Caki2 (cell line): ENCODE data around the gene USP48. TPM values are rescaled to one million over a fixed set of nuclear protein-coding genes. Genes with fewer than 3 reads are reported as not detected.

Experiments used
- DNase-seq: peaks from one replicate; pipeline ENCODE4 v3.0.0-alpha.2; 2015; ENCODE audit warnings: low read depth
- in situ Hi-C: cut with HindIII; loops from 2 replicates; pipeline ENCODE4 v1.10.0; 2016; ENCODE audit warnings: low sequenced_read_pairs, low pct_unique_long_range_greater_than_20kb, mixed read lengths
- total RNA-seq: library from RNA; depleted of rRNA; stranded (reverse); fragments of >200 nt; shearing (Covaris generic); gene quantifications from 2 replicates; pipeline ENCODE4 v1.2.3, GENCODE V29; 2014; ENCODE audit warnings: low replicate concordance

Gene USP48
- total RNA-seq, 1 experiment from 2014 or later, result 19.3 TPM

DNA sequence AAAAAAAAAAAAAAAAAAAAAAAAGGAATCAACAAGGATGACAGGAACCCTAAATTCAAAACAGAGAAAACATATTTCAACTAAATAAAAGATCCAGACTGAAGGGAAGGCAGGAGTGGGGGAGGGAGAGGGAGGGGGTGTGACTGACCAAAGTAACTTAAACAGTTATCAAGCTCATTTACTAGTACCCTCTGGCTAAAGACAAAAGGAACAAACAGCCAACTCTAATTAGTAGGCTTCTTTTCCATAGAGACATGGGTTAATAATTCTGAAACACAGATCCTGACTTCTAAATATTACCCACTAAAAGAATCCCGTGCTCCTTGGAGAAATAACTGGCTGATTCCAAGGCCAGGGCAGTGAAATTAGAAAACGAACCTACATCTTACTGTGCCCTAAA lies 23.8 kb downstream of the USP48 start:
- DNase-seq, result no peak
- in situ Hi-C loops, result no loop called here

DNA sequence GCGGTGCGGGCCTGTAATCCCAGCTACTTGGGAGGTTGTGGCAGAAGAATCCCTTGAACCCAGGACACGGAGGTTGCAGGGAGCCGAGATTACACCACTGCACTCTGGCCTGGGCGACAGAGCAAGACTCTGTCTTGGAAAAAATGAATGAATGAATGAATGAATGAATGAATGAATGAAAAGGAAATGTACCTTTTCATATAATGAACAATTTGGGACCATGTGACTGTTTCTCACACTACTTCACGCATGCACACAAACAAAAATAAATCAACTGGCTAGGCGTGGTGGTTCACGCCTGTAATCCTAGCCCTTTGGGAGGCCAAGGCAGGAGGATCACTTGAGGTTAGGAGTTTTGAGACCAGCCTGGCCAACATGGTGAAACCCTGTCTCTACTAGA lies 24.3 kb downstream of the USP48 start:
- DNase-seq, result no peak

DNA sequence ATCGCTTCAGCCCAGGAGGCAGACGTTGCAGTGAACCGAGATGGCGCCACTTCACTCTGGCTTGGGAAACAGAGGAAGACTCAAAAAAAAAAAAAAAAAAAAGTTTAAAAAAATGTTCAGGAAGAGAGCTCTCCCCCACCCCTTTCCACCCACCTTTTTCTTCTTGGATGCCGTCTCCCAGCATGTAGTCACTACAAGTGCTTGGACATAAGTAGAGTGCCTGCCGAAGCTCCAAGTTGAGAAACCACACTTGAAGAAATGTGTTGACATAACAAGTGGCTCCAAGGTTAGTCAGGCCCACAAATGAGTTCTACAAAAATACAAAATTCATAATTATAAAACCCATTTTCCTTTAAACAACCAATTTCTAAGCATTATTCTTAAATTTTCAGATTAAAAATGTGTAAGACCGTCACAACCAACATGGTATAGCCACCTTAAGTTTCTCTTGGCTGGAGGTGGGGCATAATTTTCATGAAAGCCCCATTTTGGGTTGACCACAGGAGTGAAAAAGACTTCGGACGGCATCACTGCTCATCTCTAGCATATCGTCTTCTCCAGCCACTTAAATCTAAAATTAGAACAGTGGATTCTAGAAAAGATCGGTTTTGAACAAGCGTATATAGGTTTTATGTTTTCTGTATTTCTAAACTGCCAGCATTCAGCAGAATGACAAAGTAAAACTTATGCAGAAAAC lies 26.4 kb downstream of the USP48 start:
- in situ Hi-C loops, result no loop called here
- no peak for DNase-seq

More for the DNA sequence above, 24.3 kb downstream of the USP48 start:
- in situ Hi-C loops, result no loop called here

DNA sequence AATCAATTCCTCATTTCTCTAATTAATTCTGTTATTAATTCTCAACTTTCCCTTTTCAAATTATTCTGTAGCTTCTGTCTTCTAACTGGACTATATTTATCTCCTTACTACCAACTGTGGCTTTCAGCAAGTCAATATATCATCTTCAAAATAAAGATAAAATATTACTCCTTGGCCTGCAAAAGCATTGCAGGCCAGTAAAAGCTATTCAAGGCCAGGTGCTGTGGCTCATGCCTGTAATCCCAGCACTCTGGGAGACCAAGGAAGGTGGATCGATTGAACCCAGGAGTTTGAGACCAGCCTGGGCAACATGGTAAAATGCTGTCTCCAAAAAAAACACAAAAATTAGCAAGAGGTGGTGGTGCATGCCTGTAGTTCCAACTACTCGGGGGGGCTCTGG lies 27.9 kb downstream of the USP48 start:
- no peak for DNase-seq
- in situ Hi-C loops, result no loop called here

DNA sequence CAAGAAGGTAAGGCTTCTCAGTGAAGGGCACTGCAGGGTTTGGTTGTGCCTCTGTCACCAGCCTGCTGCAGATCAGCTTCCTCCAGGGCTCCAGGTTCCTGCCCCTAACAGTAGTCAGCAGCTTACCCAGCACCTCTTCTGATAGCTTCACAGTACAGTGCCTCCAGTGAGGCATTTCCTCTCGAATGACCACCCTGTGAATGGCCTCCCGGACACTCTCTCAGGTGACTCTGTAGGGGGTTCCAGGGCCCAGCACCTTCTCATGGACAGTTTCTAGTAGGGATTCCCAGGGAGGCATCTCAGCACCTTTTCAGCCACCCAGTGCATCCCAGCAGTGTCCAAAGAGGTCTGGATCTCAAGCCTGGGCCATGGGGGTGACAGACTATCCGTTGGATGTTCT lies 28.4 kb downstream of the USP48 start:
- no peak for DNase-seq
- in situ Hi-C loops, result no loop called here

DNA sequence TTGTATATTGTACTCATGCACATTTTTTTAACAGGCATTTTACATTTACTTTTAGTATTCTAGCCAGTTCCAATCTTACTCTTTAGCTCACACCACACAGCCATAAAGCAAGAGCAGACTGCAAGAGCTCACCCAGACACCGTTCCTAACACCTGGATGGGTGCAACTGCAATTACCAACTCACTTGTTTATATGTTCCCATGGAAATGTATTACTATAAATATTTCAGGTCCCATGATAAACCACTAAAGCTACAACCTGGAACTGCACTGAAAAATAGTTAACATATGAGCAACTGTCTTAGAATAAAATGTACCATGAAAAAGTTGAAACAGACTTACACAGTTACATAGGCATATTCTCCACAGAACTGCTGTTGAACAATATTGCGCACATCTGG lies 30.8 kb downstream of the USP48 start:
- no peak for DNase-seq

DNA sequence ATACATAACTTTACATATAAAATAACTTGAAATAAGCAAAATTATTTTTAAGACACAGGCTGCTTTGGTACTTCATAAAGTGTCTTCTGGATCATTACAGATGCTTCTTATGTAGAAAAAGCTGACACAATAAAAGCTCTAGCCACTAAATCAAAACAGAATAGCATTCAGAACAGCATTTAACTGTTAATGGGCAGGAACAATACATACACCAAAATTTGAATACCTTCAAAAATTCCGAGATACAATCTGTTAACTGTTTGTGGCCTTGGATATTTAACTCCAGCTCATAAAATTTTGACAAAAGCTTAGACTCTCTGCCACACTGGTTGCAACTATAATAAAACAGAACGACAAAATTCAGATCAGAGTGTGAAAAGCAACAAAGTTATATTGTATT lies 31.7 kb downstream of the USP48 start:
- DNase-seq, result no peak
- in situ Hi-C loops, result no loop called here

More for the DNA sequence above, 30.8 kb downstream of the USP48 start:
- in situ Hi-C loops, result no loop called here

DNA sequence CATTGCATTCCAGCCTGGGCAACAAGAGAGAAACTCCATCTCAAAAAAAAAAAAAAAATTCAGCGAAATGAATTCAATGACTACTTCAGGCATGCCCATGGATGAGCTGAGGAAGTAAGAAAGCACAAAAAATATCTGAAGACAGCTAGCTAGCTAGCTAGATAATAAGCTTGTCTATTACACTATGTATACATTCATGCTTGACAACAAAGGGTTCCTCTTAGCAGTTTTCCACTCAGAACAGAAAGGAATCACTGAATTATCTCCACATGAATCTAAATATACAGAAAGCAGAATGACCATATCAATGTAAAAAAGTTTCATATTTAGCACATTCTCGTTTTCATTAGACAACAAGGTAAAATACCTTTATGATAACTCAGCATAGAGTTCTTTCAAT lies 32.1 kb downstream of the USP48 start:
- no peak for DNase-seq
- in situ Hi-C loops, result no loop called here

DNA sequence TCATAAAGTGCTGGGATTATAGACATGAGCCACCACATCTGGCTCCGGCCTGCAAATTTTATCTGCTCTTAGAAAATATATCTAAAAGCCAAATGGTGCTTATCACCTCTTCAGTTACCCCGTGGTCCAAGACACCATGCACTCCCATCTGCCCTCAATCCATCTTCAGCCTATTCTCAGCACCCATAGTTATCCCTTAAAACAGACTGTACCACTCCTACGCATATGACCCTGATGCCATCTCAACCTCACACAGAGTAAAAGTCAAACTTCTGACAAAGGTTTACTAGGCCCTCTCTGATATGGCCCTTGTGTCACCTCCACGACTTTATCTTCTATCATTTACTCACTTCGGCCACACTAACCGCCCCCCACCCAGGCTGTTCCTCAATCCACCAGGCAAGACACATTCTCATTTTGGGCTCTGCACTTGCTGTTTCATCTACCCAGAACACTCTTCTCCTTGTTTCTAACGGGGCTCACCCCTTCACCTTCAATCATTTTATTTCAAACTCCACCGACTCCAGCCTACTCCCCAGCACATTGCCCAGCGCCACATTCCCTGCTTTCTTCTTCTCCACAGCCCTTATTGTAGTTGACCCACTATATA lies 33.0 kb downstream of the USP48 start:
- DNase-seq, result no peak
- in situ Hi-C loops, result no loop called here

DNA sequence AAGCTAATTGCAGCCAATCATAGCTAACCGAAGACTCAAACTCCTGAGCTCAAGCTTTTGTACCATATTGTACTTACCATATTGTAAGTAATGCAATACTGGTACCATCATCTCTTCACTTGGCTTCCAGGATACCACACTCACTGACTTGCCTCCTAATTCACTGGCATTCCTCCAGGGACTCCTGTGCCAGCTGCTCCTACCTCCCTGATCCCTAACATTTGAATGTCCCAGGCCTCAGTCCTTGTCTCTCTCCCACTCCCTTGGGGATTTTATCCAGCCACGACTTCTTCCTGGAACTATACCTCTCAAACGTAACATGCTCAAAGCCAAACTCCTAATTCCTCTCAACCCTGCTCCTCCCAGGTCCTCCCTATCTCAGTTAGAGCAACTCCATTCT lies 33.8 kb downstream of the USP48 start:
- DNase-seq, result no peak
- in situ Hi-C loops, result no loop called here

DNA sequence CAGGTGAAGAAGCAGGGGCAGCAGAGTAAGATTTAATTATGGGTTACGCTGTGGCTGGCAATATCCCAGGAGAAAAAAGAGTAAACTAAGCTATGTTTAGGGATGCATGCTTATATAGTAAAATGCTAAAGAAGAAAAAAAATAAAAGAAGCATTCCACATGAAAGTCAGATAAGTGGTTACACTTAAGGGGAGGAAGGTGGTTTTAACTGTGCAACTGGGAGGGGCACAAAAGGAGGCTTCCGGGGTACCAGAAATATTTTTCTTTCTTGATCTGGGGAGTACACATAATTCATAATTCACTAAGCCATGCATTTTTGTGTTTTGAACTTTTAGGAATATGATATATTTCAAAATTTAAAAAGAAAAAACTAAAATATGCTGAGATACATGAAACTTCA lies 39.5 kb downstream of the USP48 start:
- in situ Hi-C loops, result no loop called here
- no peak for DNase-seq

DNA sequence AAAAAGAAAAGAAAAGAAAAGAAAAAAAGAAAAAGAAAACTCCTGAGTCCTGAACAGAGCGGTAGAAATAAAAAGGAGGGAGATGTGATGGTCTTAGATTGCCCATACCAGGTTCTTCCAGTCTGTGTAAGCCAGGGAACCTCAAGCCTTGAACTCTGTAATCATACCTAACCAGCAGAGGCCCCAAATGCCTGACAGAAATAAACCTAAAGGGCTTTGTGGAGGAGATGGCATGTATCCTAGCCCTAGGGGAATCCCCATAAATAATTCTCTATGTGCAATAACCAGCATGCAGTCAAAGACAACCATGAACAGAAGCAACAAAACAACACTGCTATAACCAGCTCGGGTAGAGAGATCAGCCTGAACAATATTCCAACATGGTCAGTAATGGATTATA lies 40.4 kb downstream of the USP48 start:
- DNase-seq, result no peak
- in situ Hi-C loops, result no loop called here

DNA sequence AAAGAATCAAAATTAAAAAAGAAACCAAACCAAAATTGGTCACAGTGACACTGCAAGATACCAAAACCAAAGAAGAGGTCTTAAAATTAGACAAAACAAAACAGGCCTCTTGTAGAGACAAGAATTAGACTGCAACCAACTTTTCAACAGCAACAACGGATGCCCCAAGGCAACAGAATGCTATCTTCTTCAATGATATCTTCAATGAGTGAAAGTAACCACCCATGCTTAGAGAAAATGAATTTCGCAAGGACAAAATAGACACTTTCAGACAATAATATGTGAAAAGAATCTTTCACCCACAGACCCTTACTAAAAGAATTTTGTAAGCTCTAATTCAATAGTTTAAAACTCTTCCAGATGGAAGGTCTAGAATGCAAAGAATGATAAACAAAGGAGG lies 41.7 kb downstream of the USP48 start:
- in situ Hi-C loops, result no loop called here
- DNase-seq, result no peak

DNA sequence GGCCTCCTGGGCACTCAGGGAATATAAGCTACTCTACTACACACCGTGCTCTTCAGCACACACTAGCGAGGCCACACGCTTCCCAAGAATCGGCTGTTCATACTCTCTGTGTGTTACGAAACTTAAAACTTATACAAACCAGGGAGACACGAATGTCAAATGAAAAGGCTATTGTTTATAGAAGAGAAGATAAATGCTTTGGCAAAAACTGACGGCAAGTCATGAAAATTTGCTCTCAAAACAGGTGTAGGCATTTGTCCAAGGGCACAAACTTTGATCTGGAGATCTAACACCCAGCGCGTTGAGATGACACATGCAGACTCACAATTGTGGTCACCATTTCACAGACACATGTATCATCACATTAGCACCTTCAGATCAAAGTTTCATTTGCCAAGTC lies 46.1 kb downstream of the USP48 start:
- DNase-seq, result no peak
- in situ Hi-C loops, result no loop called here

DNA sequence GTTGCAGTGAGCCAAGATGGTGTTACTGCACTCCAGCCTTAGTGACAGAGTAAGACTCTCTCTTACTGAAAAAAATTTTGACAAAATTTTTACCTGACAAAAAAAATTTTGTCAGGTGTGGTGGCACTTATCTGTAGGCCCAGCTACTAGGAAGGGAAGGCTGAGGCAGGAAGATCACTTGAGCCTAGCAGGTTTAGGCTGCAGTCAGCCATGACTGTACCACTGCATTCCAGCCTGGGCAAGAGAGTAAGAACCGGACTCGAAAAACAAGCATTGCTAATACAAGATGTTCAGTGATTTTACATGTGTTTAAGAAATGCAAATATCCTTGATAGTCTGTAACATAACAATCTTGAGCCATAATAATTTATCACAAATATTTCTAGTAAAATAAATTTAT lies 46.9 kb downstream of the USP48 start:
- no peak for DNase-seq
- in situ Hi-C loops, result no loop called here

DNA sequence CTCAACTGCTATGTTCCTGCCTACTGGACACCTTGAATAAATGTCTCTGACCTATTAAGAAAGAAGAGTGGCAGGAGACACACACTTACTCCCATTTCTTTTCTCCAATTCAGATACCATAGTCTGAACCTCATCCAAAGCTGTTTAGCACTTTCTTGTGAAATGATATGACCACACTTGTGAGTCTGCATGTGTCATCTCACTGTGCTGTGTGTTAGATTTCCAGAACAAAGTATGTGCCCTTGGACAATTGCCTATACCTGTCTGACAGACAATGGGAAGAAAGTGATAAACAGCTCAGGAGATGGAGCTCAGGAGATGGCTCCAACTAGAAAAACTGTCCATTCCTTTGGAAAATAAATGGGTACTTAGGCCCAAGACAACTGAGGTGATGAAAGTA lies 48.4 kb downstream of the USP48 start:
- DNase-seq, result no peak

DNA sequence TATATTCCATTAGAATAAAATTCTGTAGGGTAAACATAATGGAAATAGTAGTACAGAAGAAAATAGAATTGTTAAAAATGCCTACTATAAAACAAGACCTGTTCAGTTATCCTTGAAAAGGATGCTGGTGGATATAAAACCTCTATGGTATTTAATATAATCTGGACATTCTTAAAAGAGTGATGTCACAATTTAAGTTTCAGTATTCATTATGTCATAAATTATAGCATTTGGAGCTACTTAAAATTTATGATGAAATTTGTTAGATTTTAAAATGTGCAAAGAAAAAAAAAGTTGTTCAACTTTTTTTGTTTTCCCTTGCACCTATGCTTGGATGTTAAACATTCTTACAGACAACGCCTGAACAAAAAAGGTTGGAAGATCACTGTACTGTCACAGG lies 50.3 kb downstream of the USP48 start:
- in situ Hi-C loops, result no loop called here
- no peak for DNase-seq

More for the DNA sequence above, 48.4 kb downstream of the USP48 start:
- in situ Hi-C loops, result no loop called here

DNA sequence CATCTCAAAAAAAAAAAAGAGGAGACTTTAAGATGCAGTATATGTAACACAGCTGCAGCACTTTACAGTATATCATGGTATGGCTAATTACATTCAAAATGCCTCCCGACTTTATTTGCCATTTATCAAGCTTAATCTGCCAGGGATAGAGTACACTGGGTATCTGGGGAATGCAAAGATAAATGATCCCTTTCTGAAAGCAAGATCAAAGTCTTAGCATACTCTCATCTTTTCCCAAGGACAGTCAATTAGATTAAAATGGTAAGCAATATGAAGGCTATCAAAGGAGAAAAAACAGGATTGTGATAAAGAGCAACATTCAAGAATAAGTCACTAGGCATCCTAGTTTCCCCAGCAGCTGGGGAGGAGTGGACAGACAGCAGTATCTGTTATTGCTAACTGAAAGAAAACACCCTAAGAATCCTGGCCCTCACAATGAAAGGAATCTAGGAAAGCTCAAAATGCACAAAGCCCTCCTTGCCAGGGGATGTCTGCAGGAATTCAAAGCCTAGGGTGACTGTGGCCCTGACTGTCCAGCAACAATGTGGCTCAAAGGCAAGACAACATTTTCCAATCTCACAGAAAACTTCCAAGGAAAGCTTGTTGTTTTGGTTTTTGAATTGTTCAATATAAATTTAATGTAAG lies 57.1 kb downstream of the USP48 start:
- DNase-seq, result no peak
- in situ Hi-C loops, result no loop called here

DNA sequence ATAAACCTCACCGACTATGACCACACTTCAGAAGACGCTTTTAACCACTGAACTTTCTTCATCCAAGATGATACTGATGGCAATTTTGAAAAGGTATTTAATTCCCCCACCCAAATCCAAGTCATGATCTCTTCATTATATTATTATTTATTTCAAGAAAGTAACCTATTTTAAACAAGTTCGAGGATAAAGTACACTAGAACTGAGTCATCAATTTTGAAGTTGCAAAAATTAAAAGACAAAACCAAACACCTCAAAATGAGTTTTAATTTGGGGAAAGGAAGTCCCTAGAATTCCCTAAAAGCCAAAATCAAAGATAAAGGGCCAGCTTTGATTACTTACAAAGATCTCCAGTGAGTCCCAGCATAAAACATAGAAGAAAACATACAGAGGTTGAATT lies 58.4 kb downstream of the USP48 start:
- no peak for DNase-seq
- in situ Hi-C loops, result no loop called here

DNA sequence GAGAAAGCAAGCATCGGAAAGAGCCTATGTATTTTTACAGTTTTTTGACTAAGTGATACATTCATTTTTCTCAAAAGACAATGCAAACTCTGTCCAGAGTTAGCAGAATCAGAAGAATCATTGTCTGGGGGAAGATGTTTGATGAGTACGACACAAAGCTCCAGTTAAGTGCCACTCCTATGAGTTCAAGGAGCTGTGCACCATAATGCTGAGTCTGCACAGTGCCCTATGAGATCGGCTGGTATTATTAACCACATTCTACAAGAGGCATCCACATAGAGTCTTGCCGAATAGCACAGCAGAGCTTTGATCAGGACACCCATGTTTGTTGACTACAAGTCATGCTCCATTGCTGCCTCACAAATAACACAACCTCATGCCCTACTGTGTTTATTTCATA lies 58.9 kb downstream of the USP48 start:
- in situ Hi-C loops, result no loop called here
- DNase-seq, result no peak
